Measurements from ENCODE around the gene CYLD.

Gene CYLD

DNA sequence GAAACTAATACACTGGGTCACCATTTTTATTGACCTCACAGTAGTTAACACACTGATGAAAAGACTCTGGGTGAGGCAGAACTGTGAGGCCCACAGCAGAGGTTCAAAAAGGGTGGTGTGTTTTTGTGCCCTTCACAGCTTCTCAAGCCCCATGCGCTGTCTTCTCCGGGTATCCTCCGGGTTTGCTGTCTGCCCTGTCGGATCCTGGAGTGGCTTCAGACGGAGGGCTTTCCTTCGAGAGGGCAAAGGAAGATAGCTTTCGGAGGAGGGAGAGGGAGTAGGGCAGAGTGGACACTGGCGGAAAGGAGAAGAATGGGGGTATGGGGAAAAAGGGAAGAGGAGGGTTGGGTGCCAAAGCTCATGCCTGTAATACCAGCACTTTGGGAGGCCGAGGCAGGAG lies 80.8 kb downstream of the CYLD start:
- DNase-seq = no peak

DNA sequence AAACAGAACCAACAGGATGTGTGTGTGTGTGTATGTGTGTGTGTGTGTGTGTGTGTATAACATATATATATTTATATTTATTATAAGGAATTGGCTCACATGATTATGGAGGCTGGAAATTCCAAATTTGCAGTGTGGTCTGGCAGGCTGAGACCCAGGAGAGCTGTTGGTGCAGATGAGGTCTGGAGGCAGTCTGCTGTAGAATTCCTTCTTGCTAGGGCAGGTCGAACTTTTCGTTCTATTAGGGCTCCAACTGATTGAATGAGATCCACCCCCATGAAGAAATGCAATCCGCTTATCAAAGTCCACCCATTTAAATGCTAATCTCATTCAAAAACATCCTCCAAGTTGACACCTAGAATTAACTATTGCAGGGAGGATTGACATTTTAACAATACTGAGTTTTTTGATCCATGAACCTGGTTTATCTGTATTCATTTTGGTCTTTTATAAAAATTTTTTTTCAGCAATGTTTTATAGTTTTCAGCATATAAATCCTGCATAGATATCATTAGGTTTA lies 85.0 kb downstream of the CYLD start:
- DNase-seq = no peak

DNA sequence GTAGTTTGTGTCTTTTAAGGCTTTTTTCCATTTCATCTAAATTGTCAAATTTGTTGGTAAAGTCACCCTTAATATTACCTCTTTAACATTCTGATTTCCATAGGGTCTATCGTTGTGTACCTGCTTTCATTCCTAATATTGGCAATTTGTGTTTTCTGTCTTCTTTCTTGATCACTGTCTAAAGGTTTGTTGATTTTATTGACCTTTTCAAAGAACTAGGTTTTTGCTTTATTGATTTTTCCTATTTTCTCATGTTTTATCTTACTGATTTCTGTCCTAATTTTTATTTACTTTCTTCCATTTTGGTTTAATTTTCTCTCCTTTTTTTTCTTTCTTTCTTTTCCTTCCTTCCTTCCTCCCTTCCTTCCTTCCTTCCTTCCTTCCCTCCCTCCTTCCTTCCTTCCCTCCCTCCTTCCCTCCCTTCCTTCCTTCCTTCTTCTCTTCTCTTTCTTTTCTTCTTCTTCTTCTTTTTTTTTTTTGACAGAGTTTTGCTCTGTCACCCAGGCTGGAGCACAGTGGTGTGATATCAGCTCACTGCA lies 86.3 kb downstream of the CYLD start:
- no peak for DNase-seq

DNA sequence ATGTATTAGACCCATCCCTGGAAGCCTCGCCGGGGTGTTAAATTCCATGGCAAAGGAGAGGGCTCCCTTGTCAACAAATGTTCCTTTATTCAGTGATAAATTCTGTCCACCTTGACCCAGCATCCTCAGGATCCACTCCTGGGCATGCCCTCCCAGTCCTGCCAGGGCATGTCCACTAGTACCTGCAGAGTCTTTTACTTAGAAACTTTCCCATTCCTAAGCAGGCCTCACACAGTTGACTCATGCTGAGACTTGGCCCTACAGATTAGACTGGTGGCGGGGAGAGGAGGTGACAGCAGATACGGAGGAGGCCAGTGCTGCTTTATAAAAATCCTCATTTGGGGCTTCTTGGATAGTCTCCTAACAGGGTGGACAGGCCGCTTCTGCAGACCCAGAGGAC lies 88.8 kb downstream of the CYLD start:
- DNase-seq = no peak

DNA sequence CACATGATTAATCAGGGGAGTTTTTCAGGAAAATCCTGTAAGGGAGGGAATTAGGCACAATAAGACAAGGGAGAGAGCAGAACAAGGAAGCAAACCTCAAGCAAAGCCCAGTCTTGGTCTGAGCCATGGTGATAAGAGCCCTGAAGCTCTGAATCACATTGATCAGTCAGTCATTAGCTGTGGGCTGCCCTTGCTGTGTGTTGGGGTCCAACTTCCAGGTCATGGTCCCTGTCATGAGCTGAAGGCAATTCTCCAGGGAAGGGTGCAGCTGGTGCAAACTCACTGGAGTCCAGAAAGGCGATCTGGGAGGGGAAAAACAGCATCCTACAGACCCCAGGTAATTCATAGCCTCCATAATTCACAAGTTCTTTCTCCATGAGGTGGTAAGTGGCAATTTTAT lies 89.9 kb downstream of the CYLD start:
- no peak for DNase-seq

DNA sequence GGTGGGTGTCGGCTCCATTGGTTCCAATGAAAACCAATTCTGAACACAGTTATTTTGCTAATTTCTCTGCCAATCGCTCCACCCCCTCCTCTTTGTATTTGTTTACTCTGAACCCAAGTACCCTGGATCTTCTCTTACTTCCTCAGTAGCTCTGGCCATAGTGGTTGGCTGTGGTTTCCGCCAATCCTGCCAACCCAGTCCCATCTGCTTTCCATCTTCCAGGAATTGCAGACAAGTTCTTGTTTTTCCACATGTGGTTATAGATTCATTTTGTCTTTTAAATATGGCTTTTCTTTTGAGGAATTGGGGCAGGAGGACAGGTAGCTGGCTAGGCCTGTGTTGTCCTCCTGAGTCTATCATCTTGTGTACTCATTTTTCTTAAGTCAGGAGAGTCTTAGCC lies 92.0 kb downstream of the CYLD start:
- no peak for DNase-seq

DNA sequence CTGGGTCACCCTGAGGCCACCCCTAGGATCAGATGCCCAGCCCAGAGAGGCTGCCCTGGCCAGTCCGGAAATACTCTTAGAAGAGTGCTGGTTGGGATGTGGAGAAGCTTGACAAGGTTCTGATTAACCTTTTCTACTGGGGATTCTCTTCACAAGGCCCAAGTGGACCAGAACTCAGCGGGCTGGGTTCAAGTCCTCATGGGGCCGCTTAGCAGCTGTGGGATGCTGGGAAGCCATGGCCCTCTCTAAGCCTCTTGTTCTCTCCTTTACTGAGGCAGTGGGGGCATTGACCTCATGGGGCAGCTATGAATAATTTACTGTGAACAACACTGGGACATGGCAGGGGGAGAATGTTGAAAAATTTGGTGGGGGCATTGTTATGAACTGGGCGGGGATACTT lies 92.8 kb downstream of the CYLD start:
- DNase-seq = no peak

DNA sequence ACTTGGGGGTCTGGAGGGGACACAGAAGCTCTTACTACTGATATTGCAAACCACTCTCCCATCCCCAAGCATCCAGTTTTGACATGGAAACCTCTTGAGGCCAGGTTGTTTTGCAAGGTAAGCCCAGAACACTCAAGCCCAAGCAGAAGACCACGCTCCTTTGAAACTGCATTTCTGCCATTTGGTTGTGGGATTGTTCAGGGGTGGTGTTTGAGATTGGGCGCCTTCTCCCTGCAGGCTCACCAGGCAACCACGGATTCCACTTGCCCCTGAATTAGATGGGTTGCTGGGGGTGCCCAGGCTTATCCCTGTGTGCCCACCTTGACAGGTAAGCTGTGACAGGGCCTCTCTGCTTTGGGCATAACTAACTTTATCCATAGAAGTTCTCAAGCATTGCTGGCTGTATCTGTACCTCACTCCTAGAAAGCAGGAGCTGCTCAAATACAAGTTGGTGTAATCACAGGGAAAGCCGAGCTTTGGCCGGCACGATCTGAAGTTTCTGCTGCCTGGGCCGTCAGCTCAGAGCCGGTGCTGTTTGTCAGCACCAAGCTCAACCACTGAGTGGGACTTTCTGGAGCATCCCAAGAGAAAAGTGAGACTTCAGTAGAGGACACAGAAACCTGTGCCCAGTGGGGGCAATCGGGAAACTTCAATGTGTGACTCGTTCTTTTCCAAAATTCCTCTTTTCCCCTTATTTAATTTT lies 93.6 kb downstream of the CYLD start:
- no peak for DNase-seq

DNA sequence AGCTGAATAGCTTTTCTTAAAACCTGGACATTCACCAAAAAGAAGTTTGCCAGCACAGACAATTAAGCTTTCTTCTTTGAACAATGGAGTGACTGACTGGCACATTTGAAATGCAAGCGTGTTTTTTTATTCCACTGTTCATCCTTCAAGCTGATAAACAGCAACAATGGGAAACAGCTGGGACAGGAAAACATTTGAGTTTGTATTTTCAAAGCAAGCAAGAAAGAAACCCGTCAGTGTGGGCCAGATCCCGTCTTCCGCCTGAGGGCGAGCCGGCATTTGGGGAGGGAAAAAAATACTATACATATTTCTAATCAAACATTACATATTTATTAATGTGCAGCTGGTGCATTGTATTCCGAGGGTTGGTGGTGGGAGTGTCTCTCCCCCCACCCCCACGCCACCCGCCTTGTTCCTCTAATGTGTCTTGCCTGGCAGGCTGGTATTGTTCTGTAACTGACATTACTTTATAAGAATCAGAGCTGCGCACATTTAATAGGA lies 94.3 kb downstream of the CYLD start:
- DNase-seq = no peak

DNA sequence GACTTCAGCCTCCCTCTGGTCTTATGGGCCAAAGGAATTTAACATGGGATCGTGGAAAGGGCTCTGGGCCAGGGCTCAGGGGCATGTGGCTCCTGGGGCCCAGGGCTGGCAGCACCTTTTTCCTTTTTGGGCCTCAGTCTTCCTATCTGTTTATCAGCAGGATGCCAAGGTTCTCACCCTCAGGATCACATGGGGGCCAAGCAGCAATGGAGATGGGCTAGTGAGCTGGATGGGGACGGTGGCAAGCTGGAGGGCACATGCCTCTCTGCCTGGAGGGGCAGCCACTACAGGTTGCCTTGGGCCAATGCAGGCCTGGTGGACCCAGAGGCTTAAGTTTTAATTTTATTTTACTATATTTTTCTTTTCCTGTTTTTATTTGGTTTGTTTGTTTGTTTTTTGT lies 95.4 kb downstream of the CYLD start:
- DNase-seq = no peak

DNA sequence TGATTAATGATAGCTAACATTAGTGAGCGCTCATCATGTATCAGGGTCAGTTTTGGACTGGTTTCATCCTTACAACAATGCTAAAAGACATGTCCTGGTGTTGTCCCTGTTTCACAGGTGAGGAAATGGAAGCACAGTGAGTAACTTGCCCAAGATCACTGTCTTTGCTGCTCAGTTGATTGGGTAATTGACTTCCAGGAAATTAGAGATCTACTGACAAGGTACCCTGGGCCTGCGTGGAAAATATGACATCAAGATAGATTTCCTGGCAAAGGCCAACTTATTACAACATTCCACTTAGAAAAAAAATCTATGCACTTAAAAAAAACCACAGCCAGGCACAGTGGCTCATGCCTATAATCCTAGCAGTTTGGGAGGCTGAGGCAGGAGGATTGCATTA lies 96.3 kb downstream of the CYLD start:
- DNase-seq = no peak

DNA sequence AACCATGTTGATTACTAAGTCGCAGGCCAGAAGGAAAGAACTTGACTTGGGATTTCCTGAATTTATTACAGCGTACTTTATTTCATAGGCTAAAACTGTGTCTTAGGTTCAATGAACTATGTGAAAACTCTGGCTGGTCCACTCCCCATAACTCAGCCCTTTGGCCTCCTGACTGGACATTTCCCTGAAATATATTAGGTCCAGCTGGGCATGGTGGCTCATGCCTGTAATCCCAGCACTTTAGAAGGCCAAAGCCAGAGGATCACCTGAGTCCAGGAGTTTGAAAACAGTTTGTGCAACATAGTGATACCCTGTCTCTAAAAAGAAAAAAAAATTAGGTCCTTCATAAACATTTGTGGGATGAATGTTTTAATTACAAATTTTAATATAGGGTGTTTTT lies 97.0 kb downstream of the CYLD start:
- DNase-seq = no peak

DNA sequence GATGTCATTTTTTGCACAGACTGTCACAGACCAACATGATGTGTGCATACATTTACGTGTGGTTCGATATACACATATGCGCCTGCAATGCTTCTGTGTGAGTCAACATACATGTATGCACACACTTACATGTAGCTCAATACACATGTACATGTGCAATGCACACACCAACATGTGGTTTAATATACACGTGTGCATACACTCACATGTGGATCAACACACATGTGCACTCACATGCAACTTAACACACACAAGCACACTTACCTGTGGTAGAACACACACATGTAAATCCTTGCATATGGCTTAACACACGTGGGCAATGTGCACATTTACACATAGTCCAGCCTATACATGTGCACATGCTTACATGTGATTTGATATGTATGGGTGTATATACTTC lies 97.5 kb downstream of the CYLD start:
- no peak for DNase-seq

DNA sequence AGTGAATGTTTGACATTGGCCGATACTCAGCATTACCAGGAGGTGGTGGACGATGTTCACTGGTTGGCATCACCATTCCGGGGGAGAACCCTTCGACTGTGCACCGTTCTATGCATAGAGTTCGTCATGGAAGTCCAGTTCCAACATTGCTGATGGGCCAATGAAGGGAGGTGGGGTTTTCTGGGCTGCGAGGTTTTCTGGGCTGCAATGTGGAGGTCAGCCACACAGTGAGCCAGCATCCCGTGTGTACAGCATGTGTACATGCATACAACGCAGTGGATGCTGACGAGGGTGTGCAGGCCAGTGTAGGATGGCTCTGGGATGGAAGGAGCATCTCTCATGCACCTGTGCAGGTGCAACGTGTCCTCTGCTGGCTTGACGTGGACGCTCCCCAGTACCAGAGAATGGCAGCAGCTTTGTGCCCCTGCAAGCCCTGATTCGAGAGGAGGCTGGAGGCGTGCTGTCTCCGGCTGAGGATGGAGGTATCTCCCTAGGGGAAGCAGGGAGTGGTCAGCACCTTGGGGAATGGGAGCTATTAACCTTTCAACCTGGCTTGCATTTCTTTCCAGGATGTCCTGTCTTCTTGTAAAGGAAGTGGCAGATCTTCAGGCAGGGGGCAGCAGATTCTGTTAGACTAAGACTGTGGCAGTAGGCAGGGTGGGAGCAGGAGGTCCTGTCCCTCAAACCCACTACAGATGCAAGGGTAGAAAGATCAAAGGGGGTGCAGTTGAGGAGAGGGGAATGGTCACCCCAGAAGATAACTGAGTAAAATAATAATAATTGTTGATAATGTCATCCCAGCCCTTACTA lies 98.2 kb downstream of the CYLD start:
- DNase-seq = no peak

DNA sequence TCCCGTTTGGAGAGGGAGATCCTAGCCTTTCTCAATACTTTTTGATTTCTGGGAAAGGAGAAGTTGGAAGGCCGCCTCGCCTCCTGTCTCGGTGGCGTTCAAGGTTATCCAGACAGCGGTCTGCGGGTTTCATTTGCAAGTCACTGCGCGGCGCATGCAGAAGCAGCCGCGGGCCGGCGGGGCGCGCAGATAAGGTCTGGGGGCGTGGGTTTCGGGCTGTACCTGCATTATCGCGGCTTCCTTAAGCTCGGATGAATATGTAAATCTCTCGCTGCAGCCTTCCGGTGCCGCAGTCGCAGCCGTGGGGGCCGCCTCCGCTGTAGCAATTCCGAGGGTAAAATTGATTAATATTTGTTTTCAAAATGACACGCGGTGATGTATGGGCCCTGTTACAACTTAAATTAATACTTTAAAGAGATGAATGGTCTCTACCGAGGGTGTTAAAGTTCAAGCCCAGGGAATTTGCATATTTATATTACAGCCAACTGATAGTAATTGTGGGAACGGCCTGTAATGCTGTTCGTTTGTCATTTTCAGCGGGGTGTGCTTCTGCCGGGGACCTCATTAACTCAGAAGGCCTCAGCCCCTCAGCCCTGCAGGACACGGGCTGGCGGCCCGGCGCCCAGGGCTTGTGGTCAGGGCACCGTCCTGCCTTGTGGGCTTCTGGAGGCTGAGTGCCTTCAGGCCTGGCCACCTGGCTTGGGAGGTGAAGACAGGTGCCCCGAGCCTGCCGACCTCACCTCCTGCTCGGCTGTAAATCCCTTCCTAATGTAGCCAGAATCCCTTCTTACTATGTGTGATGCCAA lies 99.4 kb downstream of the CYLD start:
- no peak for DNase-seq

DNA sequence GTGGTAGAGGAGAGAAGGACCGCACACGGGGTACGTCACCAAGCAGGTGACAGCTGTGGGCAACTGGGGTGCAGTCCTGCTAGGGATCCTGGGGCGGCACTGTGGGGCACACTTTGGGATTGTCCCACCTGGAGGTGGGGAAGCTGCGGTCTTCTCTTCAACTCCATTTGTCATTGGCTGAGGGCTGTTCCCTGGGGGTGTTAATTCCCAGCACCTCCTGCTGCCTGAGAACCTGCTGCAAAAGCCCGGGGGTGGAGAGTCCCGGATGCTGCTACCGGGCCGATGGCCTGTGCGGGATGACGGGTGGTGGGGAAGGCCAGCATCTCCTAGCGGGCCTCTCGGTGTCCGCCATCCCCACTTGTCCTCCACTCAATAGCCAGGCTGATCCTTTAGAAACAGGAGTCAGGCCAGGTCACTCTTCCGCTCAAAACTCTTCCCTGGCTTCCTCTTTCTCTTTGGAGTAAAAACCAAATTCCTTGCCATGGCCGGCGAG lies 100.2 kb downstream of the CYLD start:
- no peak for DNase-seq

DNA sequence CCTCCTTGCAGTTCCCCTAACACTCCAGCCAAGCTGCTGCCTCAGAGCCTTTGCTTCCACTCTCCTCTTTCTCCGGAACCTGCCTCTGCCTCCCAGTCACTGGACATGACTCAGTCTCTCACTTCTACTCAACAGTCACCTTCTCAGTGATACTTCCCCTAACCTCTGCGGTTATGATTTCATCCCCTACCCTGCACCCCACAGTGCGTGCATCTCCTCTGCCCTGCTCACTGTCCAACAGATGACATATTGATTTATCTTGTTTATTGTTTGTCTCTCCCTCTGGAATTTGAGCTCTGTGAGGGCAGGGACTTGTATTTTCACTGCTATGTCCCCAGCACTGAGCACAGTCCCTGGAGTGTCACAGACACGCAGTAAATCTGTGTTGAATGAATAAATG lies 100.7 kb downstream of the CYLD start:
- DNase-seq = no peak

DNA sequence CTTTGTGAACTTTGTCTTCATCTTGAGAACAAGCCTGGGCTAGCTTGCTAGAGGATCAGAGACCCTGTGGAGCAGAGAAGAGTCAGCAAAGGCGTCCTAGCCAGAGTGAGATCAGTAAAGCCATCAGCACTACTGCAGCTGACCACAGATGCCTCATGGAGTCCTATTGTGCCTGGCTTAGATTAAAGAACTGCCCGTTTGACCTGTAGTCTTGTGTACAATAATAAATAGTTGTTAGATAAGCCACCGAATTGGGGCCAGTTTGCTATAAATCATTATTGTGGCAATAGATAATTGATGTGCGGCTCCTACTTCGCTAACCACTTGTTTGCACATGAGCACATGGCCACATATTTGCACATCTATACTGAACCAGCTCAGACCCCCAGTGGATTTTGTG lies 103.0 kb downstream of the CYLD start:
- DNase-seq = no peak

DNA sequence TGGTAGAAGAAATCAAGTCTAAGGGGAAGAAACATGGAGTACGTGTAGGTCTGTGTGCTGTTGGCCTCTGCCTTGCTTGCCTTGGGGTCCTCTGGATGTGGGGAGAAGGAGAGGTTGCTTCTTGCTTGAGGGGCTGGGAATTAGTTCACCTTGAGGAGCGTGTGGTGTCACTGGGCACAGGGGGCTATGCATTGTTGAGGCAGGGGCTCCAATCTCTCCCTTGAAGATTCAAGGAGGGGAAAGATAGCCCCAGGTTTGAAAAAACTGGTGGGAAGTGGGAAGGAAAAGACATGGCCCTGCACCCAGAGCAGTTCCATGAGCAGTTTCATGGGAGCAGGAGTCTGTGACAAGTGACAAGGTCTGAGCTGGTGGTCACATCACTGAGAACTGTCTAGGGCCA lies 103.4 kb downstream of the CYLD start:
- no peak for DNase-seq

DNA sequence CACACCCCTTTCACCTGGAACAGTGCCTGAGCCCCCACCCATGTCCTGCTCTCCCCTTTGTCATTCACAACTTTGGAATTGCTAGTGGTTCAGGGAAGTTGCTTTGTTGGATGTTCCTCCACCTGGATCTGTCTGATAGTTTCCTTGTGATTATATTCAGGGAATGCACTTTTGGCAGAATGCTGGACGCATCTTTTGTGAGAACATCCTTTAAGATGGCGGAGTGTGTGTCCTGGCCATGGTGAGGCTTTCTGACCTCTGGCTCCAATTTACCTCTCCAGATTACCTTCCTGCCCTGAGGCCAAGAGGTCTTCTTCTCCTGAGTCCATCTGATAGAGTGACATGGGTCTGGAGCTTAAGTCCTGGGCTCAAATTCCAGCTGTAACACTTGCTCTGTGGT lies 104.6 kb downstream of the CYLD start:
- DNase-seq = no peak

DNA sequence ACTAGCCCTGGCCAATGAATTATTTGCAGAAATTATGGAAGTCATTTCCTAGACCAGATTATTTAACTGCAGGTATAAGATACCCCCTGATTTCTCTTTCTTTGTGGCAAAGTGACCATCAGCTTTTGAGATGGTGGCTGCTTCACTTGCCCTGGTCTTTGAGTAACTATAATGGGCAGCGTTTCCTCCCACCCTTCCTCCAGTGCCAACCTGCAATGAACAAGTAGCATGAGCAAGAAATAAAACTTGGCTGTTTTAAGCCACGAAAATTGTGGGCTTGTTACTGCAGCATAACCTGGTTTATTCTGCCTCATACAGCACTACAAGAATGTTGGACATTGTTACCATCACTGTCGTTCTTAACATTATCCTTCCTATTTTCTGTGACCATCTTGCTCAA lies 105.3 kb downstream of the CYLD start:
- DNase-seq = no peak

DNA sequence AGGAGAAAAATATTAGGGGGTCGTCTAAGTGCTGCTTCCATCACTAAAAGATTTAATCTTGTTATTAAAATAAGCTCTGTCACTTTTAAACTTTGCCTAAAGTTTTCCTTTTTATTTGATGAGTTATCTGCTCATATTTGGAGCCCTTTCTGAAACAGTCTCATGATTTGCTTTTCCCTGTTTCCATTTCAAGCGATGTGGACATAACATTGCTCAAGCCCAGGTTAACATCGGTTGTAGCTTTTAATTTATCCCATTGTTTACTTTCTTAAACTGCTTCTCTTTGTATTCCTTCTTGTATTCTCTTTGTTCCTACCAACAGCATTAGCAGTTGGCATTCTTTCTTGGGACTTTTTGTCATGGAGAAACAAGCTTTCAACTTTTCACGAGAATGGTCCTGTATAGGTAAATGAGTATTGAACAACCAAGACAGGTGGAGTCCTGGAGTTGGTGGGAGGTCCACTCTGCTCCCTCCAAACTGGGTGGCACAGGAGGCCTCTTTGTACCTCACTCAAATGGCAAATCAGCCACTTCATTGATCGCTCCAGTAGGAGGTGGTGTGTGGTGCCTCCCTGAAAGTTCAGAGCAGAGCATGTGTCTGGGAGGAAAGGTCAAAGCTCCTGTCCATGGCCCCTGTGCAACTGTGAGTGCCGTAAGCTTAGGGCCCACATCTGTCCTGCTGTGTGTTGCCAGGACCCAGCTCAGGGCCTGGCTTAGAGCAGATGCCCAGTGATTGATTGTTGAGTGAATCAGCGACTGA lies 107.0 kb downstream of the CYLD start:
- no peak for DNase-seq
